ENCODE results near the gene STEAP1B.
"Not testable (repeated sequence)": the region's sequence is repeated elsewhere in the genome, so short reads cannot be mapped to it uniquely, and the experiment has no call there.

Gene STEAP1B

DNA sequence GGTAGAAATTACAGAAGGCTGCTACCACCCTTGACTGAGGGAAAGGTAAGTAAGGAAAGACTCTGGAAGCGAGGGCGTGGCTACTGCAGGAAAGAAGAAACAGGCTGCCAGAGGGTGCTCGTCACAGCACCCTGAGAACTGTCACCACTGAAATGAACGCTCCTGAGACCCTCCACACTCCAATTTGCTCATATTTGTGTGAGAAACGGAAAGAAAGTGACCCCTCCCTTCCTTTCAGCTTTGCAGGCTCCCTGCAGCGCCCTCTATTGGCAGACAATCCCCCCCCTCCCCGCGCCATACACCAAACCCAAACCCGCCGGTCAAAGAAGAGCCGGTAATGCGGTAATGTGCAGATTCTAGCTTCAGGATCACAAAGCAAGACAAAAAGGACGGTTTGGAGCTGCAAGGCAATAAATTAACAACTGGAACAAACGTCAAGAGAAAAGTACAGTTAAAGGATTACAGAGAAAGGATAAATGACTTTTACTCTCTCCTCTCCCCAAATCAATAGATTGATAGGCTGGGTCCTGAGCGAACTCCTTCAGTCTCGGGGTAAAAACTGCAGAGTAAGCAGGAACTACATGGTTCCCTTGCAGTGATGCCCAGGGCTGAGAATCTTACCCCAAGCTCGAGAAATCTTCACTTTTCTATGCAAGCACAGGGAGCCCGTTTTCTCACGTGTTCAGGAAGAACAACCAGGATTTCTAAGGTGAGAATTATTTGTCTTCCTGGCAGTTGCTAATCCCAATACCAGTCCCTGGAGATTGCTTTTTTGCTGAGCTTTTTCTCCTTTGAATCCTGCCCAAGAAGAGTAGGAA, 47.6 kb downstream of the STEAP1B start:
- no peak for DNase-seq

DNA sequence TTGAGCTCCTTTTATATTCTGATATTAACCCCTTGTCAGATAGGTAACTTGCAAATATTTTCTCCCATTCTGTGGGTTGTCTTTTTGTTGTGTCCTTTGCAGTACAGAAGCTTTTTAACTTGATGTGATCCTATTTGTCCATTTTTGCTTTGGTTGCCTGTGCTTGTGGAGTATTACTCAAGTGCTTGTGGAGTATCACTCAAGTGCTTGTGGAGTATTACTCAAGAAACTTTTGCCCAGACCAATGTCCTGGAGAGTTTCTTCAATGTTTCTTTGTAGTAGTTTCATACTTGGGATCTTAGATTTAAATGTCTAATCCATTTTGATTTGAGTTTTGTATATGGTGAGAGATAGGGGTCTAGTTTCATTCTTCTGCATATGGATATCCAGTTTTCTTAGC, 50.0 kb downstream of the STEAP1B start:
- DNase-seq = not testable (repeated sequence)

DNA sequence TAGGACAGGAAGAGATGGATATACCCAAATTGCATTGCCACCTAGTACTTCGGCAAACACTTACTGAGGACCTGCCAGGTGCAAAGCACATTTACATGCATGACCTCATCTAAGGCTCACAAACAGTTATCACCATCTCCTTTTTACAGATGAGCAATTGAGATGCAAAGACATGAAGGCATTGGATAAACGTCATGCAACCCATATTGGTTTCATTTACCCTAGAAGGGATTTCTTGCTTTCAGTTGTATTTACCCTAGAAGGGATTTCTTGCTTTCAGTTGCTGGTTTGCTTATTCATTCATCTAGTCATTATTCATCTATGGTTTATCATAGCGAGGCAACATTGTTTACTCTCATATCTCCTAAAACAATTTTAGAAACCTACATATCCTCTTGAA, 52.2 kb downstream of the STEAP1B start:
- DNase-seq = peak; percentile 83

DNA sequence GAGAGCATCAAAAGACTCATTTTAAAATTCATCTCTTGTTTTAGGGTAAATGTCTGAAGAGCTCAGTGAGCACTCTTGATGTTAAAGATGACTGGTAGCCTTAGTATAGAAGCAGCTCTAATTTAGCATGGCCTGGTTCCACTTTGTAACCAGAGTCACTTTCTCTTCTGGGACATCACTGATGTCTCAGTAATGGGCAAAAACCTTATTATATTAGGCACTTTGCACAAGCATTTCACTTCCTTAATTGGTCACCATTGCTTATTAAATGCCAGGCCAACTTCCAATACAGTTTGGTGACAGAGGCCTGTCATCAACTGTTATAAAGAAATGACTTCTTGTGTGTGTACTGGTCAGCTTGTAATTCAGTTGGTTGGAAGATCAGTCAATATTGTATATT, 53.0 kb downstream of the STEAP1B start:
- DNase-seq = no peak

DNA sequence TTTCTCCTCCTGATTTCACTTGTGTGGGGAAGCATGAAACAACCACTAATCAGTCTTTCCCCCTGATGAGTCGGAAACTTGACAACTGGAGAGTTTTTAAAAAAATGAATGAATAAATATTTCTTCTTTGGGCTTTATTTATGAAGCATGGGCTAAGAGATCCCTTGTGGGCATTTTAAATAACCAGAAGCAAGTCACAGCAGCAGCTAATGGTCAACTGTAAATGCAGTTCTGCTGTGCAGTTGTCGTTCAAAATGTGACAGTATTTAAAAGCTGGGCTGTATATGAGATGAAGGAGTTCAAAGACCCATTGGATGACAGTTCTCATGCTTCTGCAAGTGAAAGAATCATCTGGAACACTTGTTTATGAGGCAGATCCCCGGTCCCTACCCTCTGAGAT, 54.1 kb downstream of the STEAP1B start:
- DNase-seq = no peak

DNA sequence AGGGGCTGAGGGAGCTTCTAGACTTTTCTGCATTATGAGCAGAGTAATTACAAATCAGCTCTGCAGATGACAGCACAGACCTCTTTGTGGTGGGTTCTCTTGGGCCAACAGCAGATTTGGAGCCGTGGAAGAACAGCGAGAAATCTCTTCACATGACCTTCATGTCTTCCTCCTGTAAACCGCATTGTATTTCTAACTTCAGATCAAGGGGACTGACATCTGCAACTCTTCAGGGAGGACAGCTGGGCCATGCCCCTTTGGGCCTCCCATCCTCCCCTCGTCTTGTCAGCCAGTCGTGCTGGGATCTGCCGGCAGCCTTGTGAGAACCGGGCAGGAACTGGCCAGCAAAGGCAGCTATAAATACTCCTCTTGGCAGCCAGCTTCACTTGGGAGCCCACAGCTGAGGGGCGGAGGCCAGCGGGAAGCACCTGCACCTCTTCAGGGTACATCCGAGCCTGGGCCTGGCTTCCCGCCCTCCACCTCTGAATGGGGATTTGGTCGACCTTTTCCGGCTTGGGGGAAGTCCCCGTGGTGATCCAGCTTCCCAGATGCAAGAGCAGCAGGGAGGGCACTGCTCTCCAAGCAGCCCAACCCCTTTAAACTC, 54.7 kb downstream of the STEAP1B start:
- DNase-seq = peak; percentile 83

DNA sequence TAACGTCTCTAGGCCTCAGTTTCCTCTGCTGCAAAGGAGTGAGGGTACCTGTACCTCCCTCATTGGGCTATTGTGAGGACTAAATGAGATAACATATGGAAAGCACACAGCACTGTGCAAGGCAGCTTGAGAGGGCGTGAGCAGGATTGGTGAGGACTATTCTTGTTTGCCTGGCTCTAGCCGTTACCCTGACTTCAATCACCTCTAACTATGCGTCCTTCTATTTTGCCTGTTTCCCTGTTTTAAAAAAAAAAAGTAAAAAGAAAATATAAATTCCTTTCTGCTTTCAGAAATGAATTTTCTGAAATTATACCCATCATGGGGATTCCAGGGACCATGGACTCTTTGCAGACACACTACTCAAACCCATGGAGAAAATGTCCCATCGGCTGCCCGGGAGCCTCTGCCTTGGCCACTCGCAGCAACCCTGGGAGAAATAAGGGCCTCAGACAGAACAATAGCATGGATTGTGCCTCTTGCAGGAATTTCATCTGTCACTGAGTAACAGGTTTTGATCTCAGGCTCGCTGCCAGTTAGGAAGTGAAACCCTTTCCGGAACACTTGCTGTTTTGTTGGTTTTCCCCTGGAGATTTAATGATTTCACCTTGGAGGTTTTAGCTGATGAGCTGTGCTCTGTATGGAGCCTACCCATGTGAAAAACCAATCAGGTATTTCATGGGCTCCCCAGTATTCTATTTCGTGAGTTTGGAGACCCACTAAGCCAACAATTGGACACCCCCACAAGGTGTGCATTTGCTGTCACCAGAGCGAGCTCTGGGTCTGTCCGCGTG, 55.6 kb downstream of the STEAP1B start:
- DNase-seq = peak; percentile 69

DNA sequence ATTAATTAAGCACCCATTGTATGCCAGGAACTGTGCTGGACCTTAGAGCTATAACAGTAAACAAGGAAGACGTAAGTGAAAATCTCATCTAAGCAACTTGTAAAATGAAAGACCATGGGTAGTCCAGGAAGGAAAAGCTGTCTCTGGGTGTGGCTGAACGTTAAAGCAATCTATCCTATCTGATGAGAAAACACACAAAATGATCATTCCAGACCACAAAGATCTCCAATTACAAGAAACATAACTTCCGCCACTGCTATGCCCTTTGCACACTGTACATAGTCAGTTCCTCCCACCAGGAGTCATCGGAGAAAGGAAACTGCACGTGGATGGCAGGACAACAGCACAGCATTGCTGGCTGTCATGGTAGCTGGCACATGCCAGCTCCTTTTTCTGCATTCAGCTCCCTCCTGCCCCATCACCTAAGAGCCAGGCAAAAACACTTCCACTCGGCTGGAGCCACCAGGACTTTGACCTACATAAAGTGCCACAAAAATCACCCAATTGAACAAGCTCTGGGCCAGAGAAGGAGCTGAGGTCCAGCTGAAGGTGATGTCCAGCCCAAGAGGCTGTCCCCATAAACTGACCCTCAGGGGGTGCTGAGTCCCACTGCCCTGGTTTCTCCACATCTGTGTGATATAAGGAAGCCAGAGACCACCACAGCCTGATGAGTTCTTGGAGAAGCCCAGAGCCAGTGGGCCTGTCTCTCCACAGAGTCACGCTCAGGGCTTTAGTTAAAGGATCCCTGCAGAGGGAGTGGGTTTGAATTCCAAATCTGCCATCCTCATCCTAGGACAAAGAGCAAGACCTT, 56.4 kb downstream of the STEAP1B start:
- DNase-seq = no peak

DNA sequence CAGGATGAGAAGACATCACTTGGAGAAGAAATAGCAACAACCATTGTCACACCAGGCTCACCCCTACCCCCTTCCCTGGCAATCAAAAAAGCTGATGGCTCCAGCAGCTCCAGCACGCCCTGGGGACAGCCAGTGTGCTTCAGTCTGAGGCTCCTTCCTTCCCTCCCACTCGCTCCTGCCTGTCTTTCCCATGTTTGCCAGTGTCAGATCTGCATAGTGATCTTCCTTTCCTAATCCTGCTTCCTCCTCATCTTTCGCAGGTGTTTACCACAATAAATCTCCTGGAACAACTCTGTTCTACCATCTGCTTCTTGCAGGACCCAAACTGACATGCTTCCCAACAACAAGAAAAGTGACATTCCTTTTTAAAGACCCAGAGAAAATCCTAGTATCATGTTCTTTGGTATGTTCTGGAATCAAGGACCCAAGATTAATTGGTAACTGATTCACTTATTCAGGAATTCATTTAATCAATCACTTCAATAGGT, 57.1 kb downstream of the STEAP1B start:
- DNase-seq = peak; percentile 36

DNA sequence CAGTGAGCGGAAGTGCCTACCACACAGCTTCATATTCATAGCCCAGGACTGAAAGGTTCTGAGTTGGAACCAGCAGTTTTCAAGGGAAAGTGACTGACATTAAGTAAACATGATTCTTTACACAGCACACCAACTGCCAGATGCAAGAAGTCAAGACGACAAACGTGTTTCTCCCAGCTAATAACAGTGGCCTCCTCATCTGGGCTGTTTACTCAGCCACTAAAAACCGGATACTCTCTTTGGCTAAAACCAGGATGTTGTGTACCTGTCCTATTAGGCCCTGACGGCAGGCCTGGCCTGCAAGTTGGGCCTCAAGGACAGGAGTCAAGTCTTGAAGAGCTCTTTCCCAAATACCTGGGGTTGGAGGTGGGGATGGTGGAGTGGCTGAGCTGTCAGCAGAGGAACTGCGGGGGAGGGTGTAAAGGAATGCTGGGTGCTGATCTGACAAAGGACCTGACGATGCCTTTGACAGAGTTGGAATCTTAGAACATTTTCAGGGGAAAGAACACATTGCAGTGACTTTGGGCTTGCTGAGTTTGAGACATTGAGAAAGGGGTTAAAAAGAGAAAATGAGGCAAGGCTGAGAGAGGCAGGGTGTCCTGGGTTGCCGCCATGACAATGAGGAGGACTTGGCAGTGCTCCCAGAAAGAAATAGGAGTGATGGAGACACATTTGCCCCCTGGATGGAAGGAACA, 57.7 kb downstream of the STEAP1B start:
- DNase-seq = peak; percentile 50

DNA sequence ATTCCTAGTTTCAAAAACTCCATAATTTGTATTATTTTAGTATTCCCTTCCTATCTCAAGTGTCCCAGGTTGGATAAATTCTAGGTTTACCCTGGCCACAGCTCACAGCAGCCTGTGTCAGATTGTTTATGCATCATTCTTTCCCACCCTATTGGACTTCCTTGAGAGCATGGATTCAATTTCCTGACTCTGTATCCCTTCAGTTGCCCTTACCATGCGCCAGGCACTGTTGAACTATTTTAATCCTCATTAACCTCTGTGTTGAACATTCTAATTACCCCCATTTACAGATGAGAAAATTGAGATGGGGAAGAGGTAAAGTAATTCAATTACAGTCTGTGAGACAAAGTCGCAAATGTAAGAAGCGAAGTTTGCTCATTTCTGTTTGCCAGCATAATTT, 58.8 kb downstream of the STEAP1B start:
- DNase-seq = no peak

DNA sequence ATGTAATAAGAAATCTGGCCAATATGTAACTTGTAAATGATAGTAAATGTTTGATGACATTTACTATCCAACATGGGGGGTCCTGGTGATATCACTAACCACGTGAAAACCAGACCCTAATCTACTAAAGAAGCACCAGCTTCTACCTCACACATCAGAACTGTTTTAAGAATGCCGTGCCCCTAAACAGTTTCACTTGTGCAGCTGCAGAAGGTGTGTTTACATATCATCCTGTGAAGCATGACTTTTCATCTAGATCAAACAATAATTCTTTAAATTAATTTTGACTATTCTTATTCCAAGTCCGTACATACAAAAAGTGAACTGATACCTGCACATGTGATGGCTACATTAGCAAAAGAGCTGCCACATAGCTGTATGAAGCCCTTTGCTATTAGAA, 61.0 kb downstream of the STEAP1B start:
- no peak for DNase-seq

DNA sequence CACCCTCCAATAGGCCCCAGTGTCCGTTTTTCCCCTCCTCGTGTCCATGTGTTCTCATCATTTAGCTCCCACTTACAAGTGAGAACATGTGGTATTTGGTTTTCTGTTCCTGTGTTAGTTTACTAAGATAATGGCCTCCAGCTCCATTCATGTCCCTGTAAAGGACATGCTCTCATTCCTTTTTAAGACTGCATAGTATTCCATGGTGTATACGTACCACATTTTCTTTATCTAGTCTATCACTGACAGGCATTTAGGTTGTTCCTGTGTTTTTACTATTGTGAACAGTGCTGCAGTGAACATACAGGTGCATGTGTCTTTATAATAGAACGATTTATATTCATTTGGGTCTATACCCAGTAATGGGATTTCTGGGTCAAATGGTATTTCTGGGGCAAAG, 63.4 kb downstream of the STEAP1B start:
- not testable (repeated sequence) for DNase-seq

DNA sequence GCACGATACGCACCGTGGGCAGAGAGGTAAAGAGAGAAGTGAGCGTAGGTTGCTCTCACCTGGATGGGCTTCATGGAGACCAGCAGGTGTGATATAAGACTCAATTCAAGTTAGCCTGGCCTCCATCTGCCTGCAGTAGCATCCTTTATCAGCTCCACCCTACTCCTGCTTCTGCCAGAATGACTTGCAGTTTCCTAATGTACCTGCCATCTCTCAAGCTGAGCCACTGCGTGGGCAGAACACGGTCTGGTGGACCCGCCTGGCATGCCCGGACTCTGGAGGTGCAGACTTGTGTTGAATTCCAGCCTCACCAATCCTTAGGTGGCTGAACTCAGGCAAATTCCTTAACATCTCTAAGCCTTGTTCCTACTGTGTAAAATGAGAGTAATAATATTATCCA, 64.3 kb downstream of the STEAP1B start:
- DNase-seq = no peak

DNA sequence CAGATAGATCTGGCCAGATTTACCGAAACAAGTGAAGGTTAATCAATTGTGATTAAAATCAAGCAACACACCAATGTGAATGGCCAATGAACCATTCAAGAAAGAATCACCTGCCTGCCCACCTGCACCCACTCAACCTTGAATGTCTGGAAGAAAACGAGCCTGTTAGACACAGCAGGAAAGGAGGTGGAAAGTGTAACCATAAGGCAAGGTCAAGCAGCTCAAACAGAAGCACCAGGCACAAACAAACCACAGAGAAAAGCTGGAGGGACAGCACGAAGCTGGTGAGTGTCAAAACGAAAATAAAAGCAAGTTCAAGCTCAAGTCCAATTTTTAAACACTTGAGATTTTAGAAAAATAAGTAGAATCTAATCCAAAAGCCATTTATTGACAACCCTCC, 64.9 kb downstream of the STEAP1B start:
- no peak for DNase-seq

DNA sequence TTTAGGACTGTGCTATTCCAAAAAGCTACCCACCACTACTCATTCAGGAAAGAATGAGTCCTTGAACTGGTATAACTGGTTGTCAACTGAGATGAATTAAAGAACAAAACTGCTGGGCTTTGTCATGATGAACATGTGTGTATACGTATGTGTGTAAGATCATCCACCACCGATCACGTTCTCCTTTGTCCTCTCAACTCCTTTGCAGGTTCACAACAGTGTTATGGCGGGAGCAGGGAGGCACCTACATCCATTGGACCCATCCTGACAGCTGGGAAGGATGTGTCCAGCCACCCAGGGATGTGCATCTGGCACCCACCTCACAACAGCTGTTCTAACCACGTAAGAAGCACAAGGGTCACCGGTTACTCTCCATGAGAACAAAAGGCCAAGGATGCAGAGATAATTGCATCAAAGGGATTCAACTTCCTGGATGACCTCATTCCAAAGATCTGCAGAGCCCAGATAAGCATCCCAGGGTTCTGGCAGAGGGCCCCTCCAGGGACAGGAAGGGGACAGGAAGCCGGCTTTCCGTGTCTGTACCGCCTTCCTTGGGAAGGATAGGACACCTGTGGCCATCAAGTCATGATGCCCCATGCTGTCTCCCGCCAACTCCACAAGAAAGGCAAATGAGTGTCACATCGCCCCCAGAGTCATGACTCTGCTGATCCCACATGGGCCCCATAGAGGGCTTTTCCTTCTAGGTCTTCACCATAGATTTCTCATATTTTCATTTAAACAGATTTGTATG, 66.1 kb downstream of the STEAP1B start:
- no peak for DNase-seq

DNA sequence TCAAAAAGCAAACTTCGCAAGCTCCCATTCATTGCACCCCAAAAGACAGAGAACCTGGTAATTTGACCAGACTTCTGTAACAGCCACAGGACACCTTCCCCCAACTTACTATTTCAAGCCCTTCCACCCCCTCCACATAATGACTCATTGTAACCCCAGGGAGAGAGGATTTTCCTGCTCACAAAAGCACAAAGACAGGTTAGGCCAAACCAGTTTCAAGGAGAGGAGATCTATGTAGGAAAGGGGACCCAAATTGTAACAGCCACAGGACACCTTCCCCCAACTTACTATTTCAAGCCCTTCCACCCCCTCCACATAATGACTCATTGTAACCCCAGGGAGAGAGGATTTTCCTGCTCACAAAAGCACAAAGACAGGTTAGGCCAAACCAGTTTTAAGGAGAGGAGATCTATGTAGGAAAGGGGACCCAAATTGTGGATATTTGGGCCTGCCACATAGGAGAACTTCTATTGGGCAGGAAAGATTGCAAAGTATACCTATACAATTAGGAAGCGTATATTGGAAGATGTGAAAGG, 66.8 kb downstream of the STEAP1B start:
- not testable (repeated sequence) for DNase-seq

DNA sequence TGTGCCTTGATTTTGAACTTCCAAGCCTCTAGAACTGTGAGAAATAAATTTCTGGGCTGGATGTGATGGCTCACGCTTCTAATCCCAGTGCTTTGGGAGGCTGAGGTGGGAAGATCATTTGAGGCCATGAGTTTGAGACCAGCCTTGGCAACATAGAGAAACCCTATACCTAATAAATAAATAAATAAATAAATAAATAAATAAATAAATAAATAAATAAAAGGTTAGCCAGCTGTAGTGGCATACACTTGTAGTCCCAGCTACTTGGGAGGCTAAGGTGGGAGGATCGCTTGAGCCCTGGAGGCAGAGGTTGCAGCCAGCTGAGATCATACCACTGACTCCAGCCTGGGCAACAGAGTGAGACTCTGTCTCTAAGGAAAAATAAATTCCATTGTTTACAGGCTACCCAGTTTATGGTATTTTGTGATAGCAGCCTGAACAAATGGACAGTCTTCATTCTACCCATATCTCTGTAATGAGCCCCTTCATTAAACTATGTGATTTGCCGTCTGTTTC, 67.7 kb downstream of the STEAP1B start:
- no peak for DNase-seq

DNA sequence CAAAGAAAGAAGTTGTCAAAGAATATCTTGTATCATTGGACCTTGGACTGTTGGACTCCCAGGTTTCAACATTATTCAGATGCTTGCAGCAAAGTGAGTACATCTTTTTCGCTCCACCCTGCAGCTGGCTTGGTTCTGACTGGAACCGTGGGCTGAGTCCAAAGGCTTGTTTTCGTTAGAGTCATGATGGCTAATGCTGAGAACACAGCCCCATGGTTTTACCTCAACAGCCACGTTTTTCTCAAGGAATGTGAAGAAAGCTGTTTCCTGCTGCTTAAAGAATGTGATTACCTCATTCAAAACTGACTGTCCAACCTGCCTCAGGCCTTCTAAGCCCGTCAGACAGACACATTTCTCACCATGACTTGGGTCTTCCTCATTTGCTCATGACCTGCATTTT, 69.5 kb downstream of the STEAP1B start:
- DNase-seq = no peak

DNA sequence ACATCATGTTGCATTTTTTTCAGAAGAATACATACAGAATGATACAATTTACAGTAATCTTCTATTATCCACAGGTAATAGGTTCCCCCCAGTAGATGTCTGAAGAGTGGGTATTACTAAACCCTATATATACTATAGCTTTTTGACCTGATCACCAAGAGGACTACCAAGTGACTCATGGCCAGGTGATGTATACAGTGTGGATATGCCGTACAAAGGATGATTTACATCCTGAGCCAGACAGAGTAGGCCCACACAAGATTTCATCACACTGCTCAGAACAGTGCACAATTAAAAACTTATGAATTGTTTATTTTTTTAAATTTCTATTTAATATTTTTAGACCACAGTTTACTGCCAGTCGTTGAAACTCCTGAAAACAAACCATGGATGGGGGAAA, 70.6 kb downstream of the STEAP1B start:
- DNase-seq = no peak

DNA sequence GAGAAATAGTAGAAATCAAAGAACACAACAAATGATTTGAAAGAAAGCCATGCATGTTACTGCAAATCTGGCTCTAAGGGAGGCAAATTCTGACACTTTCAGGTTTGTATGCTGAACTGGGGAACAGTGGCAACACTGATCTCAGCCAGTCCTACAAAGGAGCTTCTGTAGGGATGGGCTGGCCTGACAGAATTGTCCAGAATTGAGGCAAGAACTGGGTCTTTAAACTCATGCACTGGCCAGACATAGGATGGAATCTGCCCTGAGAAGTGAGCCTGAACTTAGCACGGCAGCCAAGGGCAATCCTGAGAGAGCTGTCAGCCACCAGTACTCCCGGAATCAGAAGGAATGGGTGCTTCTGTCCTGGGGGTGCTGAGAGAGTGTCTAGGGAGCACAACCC, 72.1 kb downstream of the STEAP1B start:
- no peak for DNase-seq

Data from NCI-H345 (cell line).